Lower lobe of right lung (tissue), 2 donors: ENCODE data around the gene TBXAS1. TPM values are rescaled to one million over a fixed set of nuclear protein-coding genes. Genes with fewer than 3 reads are reported as not detected.
A peak's percentile ranks its signal among the peaks of the same experiment; 100 is the strongest.

ENCODE experiments used
- ATAC-seq, 2 donors: fragments of 200-7000 bp; cut with Tn5 transposase; one replicate each; pipeline ENCODE4 v1.9.1; 2020 to 2022; ENCODE audit warnings: mild to moderate bottlenecking in 2 of 2, moderate library complexity in 2 of 2
- DNase-seq: peaks from one replicate; pipeline ENCODE4 v3.0.0-alpha.2; 2020
- H3K27ac ChIP-seq: fragments of 200-600 bp; one replicate; pipeline ENCODE4 v1.8.0; 2022
- H3K27me3 ChIP-seq: fragments of 200-600 bp; one replicate; pipeline ENCODE4 v1.8.0; 2022; ENCODE audit warnings: low read depth
- H3K36me3 ChIP-seq: fragments of 200-600 bp; one replicate; pipeline ENCODE4 v1.8.0; 2022; ENCODE audit warnings: mild to moderate bottlenecking
- H3K4me1 ChIP-seq: fragments of 200-600 bp; one replicate; pipeline ENCODE4 v1.8.0; 2022
- H3K4me3 ChIP-seq: fragments of 200-600 bp; one replicate; pipeline ENCODE4 v1.8.0; 2022; ENCODE audit warnings: mild to moderate bottlenecking
- H3K9me3 ChIP-seq: fragments of 200-600 bp; one replicate; pipeline ENCODE4 v1.8.0; 2022
- CTCF ChIP-seq: fragments of 200-600 bp; IDR thresholded peaks from one replicate; pipeline ENCODE4 v1.8.0; 2022; ENCODE audit warnings: antibody characterized with exemption, mild to moderate bottlenecking
- intact Hi-C: fragments of 100-400 bp; cut with DNase I; formaldehyde crosslinking; loops from one replicate; pipeline ENCODE4 v1.11.0; 2022
- total RNA-seq: library from RNA; stranded (reverse); fragmentation: NEBNext Ultra II Directional; extraction: Animal tissue kit (Norgen Biotek cat#: 25700); gene quantifications from one replicate; pipeline ENCODE4 v1.2.1, GENCODE V29; 2021
- donor health status: DM: no; HTN: yes; CAD: no; lungs with severe emphysema.

TBXAS1 gene
- total RNA-seq, 1 donor from 2014 or later: 92.6 TPM

GRCh38 chr7:140055833-140056232, 226.8 kb downstream of the TBXAS1 start:
- Histone ChIP-seq H3K27me3 (no peaks in the 10 kb centered on the region), H3K4me3 (no peak overlapping the region), H3K27ac (no peak overlapping the region), H3K4me1 (peaks cover 45% of the 10 kb centered on the region), H3K36me3 (peaks cover 49% of the 10 kb centered on the region), H3K9me3 (no peaks in the 10 kb centered on the region)
- no peak for TF ChIP-seq CTCF
- intact Hi-C loops: no loop called here
- ATAC-seq (no peak), DNase-seq (no peak)

- Histone ChIP-seq H3K4me3 (no peak overlapping the region), H3K9me3 (no peaks in the 10 kb centered on the region), H3K27me3 (no peaks in the 10 kb centered on the region), H3K36me3 (peaks cover 46% of the 10 kb centered on the region), H3K27ac (no peak overlapping the region), H3K4me1 (peaks cover 53% of the 10 kb centered on the region)
- intact Hi-C loops: no loop called here
- TF ChIP-seq CTCF: no peak
- no peak for DNase-seq
- no peak for ATAC-seq
Observed at GRCh38 chr7:140056431-140057142, 227.5 kb downstream of the TBXAS1 start.

- intact Hi-C loops: no loop called here
- Histone ChIP-seq H3K4me1 (peaks cover 58% of the 10 kb centered on the region), H3K4me3 (no peak overlapping the region), H3K27ac (no peak overlapping the region), H3K27me3 (no peaks in the 10 kb centered on the region), H3K36me3 (peaks cover 40% of the 10 kb centered on the region), H3K9me3 (no peaks in the 10 kb centered on the region)
- DNase-seq (no peak), ATAC-seq (no peak)
- no peak for TF ChIP-seq CTCF
Observed at GRCh38 chr7:140057143-140057535, 228.1 kb downstream of the TBXAS1 start.

- Histone ChIP-seq H3K4me1 (peaks cover 62% of the 10 kb centered on the region), H3K36me3 (peaks cover 33% of the 10 kb centered on the region), H3K27me3 (no peaks in the 10 kb centered on the region), H3K4me3 (no peak overlapping the region), H3K27ac (no peak overlapping the region), H3K9me3 (no peaks in the 10 kb centered on the region)
- DNase-seq: no peak
- intact Hi-C loops: no loop called here
- TF ChIP-seq CTCF: no peak
- no peak for ATAC-seq
Observed at GRCh38 chr7:140058517-140058916, 229.5 kb downstream of the TBXAS1 start.

- Histone ChIP-seq H3K27me3 (no peaks in the 10 kb centered on the region), H3K9me3 (no peaks in the 10 kb centered on the region), H3K4me3 (no peak overlapping the region), H3K36me3 (peaks cover 23% of the 10 kb centered on the region), H3K4me1 (peaks cover 61% of the 10 kb centered on the region), H3K27ac (peak overlapping the region; percentile 95)
- intact Hi-C loops: no loop called here
- peak; percentile 61 for DNase-seq
- ATAC-seq: peak in 1 of 2 donors; percentile 41
- no peak for TF ChIP-seq CTCF
Observed at GRCh38 chr7:140059273-140060242, 230.5 kb downstream of the TBXAS1 start.
